DND-41 (cell line): Measurements from ENCODE around the gene TBCD.
"Not testable (repeated sequence)": the region's sequence is repeated elsewhere in the genome, so short reads cannot be mapped to it uniquely, and the experiment has no call there.

Source experiments
- ATAC-seq: fragments of 200-7000 bp; cut with Tn5 transposase; 3 replicates; pipeline ENCODE4 v1.9.1; 2021; ENCODE audit warnings: low read depth; ENCODE audit not compliant: insufficient read depth
- DNase-seq: peaks from one replicate; pipeline ENCODE4 v3.0.0-alpha.2; 2020
- H2AFZ ChIP-seq: 2 replicates; pipeline ENCODE4 v1.6.0; 2012; ENCODE audit warnings: low read depth, low read length
- H3K27ac ChIP-seq: 2 replicates; pipeline ENCODE4 v1.5.1; 2012; ENCODE audit warnings: low read length, inconsistent platforms
- H3K27me3 ChIP-seq: fragments of 200-600 bp; sonication (generic); 2 replicates; pipeline ENCODE4 v1.6.0; 2012; ENCODE audit warnings: low read length, mild to moderate bottlenecking, inconsistent platforms; ENCODE audit not compliant: insufficient read depth, poor library complexity
- H3K36me3 ChIP-seq: 2 replicates; pipeline ENCODE4 v1.5.1; 2012; ENCODE audit warnings: low read length, inconsistent platforms; ENCODE audit not compliant: insufficient read depth
- H3K4me1 ChIP-seq: 2 replicates; pipeline ENCODE4 v1.5.1; 2012; ENCODE audit warnings: mild to moderate bottlenecking, low read length; ENCODE audit not compliant: insufficient read depth
- H3K4me2 ChIP-seq: 2 replicates; pipeline ENCODE4 v1.6.0; 2012; ENCODE audit warnings: mild to moderate bottlenecking, moderate library complexity, low read length, inconsistent platforms; ENCODE audit not compliant: insufficient read depth
- H3K4me3 ChIP-seq, 2 experiments: fragments of 200-600 bp in 1 of 2; shearing (Covaris generic) in 1 of 2; 2 replicates each; pipeline ENCODE4 v1.5.1; 2012 to 2016; ENCODE audit warnings: inconsistent platforms in 2 of 2, low read length in 2 of 2, mild to moderate bottlenecking in 2 of 2, low read depth in 1 of 2, moderate library complexity in 1 of 2
- H3K79me2 ChIP-seq: 2 replicates; pipeline ENCODE4 v1.6.0; 2012; ENCODE audit warnings: low read length, inconsistent platforms; ENCODE audit not compliant: insufficient read depth
- H3K9ac ChIP-seq: 2 replicates; pipeline ENCODE4 v1.6.0; 2012; ENCODE audit warnings: low read depth, mild to moderate bottlenecking, inconsistent platforms, low read length, moderate library complexity
- H3K9me3 ChIP-seq: 2 replicates; pipeline ENCODE4 v1.5.1; 2012; ENCODE audit warnings: low read length, moderate library complexity, mild to moderate bottlenecking, inconsistent platforms; ENCODE audit not compliant: insufficient read depth, severe bottlenecking
- H4K20me1 ChIP-seq: 2 replicates; pipeline ENCODE4 v1.6.0; 2012; ENCODE audit warnings: low read length; ENCODE audit not compliant: insufficient read depth
- CTCF ChIP-seq: IDR thresholded peaks from 2 replicates; pipeline ENCODE4 v1.5.1; 2012; ENCODE audit warnings: borderline replicate concordance, low read length, moderate library complexity, mild to moderate bottlenecking; ENCODE audit not compliant: poor library complexity, severe bottlenecking; ENCODE audit errors: extremely low read depth
- EZH2 ChIP-seq: IDR thresholded peaks from 3 replicates; pipeline ENCODE4 v1.6.1; 2012; ENCODE audit warnings: borderline replicate concordance, low read depth, mild to moderate bottlenecking, moderate library complexity, low read length, inconsistent platforms; ENCODE audit not compliant: severe bottlenecking

Gene TBCD

GRCh38 chr17:82782657-82783207 lies 30.9 kb downstream of the TBCD start:
- H3K4me2 ChIP-seq, result no peak overlapping the region
- H4K20me1 ChIP-seq, result peaks cover 16% of the 10 kb centered on the region; the same call in 1 of the 2 replicates
- DNase-seq (no peak), ATAC-seq (no peak)
- peaks cover 52% of the 10 kb centered on the region for H3K36me3 ChIP-seq
- H3K9ac ChIP-seq, result no peak overlapping the region
- H3K27ac ChIP-seq, result no peak overlapping the region; the same call in 1 of the 2 replicates
- no peaks in the 10 kb centered on the region for H3K9me3 ChIP-seq
- no peaks in the 10 kb centered on the region for H3K27me3 ChIP-seq
- H2AFZ ChIP-seq, result no peak overlapping the region
- no peak overlapping the region for H3K4me3 ChIP-seq
- H3K4me1 ChIP-seq, result peaks cover 12% of the 10 kb centered on the region
- TF ChIP-seq EZH2 (no peak), CTCF (no peak)
- peaks cover 48% of the 10 kb centered on the region for H3K79me2 ChIP-seq

GRCh38 chr17:82783498-82783897 lies 31.6 kb downstream of the TBCD start:
- Histone ChIP-seq H3K9ac (no peak overlapping the region), H2AFZ (no peak overlapping the region), H4K20me1 (peaks cover 16% of the 10 kb centered on the region; the same call in 1 of the 2 replicates), H3K36me3 (peaks cover 52% of the 10 kb centered on the region), H3K4me2 (no peak overlapping the region), H3K79me2 (peaks cover 52% of the 10 kb centered on the region), H3K4me3 (no peak overlapping the region), H3K27me3 (no peaks in the 10 kb centered on the region), H3K27ac (no peak overlapping the region), H3K9me3 (no peaks in the 10 kb centered on the region), H3K4me1 (peaks cover 12% of the 10 kb centered on the region)
- no peak for TF ChIP-seq EZH2
- no peak for TF ChIP-seq CTCF
- ATAC-seq (no peak), DNase-seq (no peak)

- H3K9ac ChIP-seq, H3K9me3 ChIP-seq, ATAC-seq, H2AFZ ChIP-seq, H3K4me3 ChIP-seq, H3K4me2 ChIP-seq, DNase-seq, H3K27me3 ChIP-seq: not testable (repeated sequence)
- Histone ChIP-seq H3K79me2 (peaks cover 69% of the 10 kb centered on the region), H4K20me1 (peaks cover 22% of the 10 kb centered on the region; the same call in 1 of the 2 replicates), H3K36me3 (peaks cover 58% of the 10 kb centered on the region), H3K4me1 (peaks cover 12% of the 10 kb centered on the region), H3K27ac (0 out of 2 replicates have a peak overlapping the region, but pooled peaks have one; percentile 18)
Observed at GRCh38 chr17:82785581-82785980, 33.7 kb downstream of the TBCD start.

GRCh38 chr17:82786427-82786826 lies 34.6 kb downstream of the TBCD start:
- peaks cover 25% of the 10 kb centered on the region for H4K20me1 ChIP-seq
- H3K9ac ChIP-seq, result no peak overlapping the region
- H3K27me3 ChIP-seq, result no peaks in the 10 kb centered on the region
- no peak overlapping the region for H2AFZ ChIP-seq
- H3K27ac ChIP-seq, result no peak overlapping the region
- H3K4me2 ChIP-seq, result no peak overlapping the region
- ATAC-seq (no peak), DNase-seq (no peak)
- no peak for TF ChIP-seq CTCF
- no peak for TF ChIP-seq EZH2
- H3K79me2 ChIP-seq, result peaks cover 70% of the 10 kb centered on the region
- H3K36me3 ChIP-seq, result peaks cover 59% of the 10 kb centered on the region
- H3K4me3 ChIP-seq, result no peak overlapping the region
- peaks cover 9% of the 10 kb centered on the region for H3K4me1 ChIP-seq
- H3K9me3 ChIP-seq, result no peaks in the 10 kb centered on the region
